ENCODE data around the gene HIRA.
"Not testable (repeated sequence)": the region's sequence is repeated elsewhere in the genome, so short reads cannot be mapped to it uniquely, and the experiment has no call there.

DNA sequence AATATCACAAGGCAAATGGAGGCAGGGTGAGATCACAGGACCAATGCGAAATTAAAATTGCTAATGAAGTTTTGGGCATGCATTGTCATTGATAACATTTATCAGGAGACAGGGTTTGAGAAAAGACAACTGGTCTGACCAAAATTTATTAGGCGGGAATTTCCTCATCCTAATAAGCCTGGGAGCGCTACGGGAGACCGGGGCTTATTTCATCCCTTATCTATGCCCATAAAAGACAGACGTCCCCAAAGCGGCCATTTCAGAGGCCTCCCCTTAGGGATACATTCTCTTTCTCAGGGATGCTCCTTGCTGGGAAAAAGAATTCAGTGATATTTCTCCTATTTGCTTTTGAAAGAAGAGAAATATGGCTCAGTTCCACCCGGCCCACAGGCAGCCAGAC, 111.4 kb downstream of the HIRA start:
- TF ChIP-seq, protein P1, sequence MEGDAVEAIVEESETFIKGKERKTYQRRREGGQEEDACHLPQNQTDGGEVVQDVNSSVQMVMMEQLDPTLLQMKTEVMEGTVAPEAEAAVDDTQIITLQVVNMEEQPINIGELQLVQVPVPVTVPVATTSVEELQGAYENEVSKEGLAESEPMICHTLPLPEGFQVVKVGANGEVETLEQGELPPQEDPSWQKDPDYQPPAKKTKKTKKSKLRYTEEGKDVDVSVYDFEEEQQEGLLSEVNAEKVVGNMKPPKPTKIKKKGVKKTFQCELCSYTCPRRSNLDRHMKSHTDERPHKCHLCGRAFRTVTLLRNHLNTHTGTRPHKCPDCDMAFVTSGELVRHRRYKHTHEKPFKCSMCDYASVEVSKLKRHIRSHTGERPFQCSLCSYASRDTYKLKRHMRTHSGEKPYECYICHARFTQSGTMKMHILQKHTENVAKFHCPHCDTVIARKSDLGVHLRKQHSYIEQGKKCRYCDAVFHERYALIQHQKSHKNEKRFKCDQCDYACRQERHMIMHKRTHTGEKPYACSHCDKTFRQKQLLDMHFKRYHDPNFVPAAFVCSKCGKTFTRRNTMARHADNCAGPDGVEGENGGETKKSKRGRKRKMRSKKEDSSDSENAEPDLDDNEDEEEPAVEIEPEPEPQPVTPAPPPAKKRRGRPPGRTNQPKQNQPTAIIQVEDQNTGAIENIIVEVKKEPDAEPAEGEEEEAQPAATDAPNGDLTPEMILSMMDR (IDR thresholded peaks at IDR 0.05; ENCODE audit: insufficient read depth, low read length, poor library complexity, severe bottlenecking), result not testable (repeated sequence)
- TF ChIP-seq EZH2phosphoT487 (conservative IDR thresholded peaks at IDR 0.05; ENCODE audit: low read length), result not testable (repeated sequence)
